ENCODE results near the gene PROSER3. TPM values are rescaled to one million over a fixed set of nuclear protein-coding genes. Genes with fewer than 3 reads are reported as not detected.
A peak's percentile ranks its signal among the peaks of the same experiment; 100 is the strongest.

PROSER3 gene
- total and polyA plus RNA-seq, 2 of the 13 experiments (the other 11 are each of a cell fraction or from before 2014, with no cell fraction given) = 5.1 to 5.7 TPM

GRCh38 chr19:35727053-35727955 lies 30.7 kb upstream of the PROSER3 start:
- intact Hi-C loops (cut with micrococcal nuclease; ENCODE audit: unreplicated experiment) = no loop called here
- Histone ChIP-seq H3K9me3 (ENCODE audit: low read length) (no peaks in the 10 kb centered on the region), H3K27ac (ENCODE audit: extremely low read length, insufficient read depth, low read length) (no peak overlapping the region), H3K9ac (ENCODE audit: insufficient read depth, low read depth, low read length) (no peak overlapping the region), H3K36me3 (replicated peaks in 1 of 2; ENCODE audit: control insufficient read depth in 1 of 2, insufficient read depth in 2 of 2, low read length in 2 of 2) (peaks cover 66 to 97% of the 10 kb centered on the region in 2 experiments), H3K27me3 (ENCODE audit: control insufficient read depth in 1 of 2, insufficient read depth in 2 of 2, low read length in 2 of 2) (no peaks in the 10 kb centered on the region), H3K4me2 (ENCODE audit: low read depth, low read length) (no peak overlapping the region), H3K4me3 (replicated peaks in 1 of 3; ENCODE audit: insufficient read depth in 1 of 3, low read depth in 2 of 3, low read length in 3 of 3) (no peak overlapping the region), H2AFZ (ENCODE audit: low read length) (no peak overlapping the region), H3K79me2 (ENCODE audit: insufficient read depth, low read length) (no peaks in the 10 kb centered on the region), H4K20me1 (ENCODE audit: insufficient read depth, low read length) (no peaks in the 10 kb centered on the region), H3K4me1 (ENCODE audit: insufficient read depth, low read length) (no peaks in the 10 kb centered on the region)
- TF ChIP-seq RBFOX2 (IDR thresholded peaks at IDR 0.05; ENCODE audit: low read depth, low read length) (peak; percentile 51; the same call in 1 of the 2 replicates), MYNN (CRISPR knock-in tag; IDR thresholded peaks at IDR 0.05; ENCODE audit: low read depth) (no peak)
- POLR2A ChIA-PET = interaction anchor here (0.5 to 1.7 kb wide), 3 partner anchors 13 to 200 kb away, joined by 3 to 8 read pairs (median 7); no protein-coding TSS in a partner anchor
- 96% methylated on average over 16 of the region's 25 CpGs for WGBS (ENCODE audit: low lambda C conversion rate)
- DNase-seq (ENCODE audit: low spot score) (no peak), ATAC-seq (no peak), FAIRE-seq (no peak)
- in situ Hi-C loops (cut with HindIII; ENCODE audit: extremely low pct_ligation_motif_present, low pct_unique_long_range_greater_than_20kb) = no loop called here
- BruUV-seq (replicated peaks) = no TSS peak
- CTCF ChIA-PET (ENCODE audit: low intra/inter-chr PET ratio, low total read pairs) = no interaction called here

GRCh38 chr19:35727956-35728706 lies 29.8 kb upstream of the PROSER3 start:
- ATAC-seq (no peak), FAIRE-seq (no peak), DNase-seq (ENCODE audit: low spot score) (no peak)
- ChIA-PET POLR2A (interaction anchor here (0.5 to 1.4 kb wide), 2 partner anchors 12 to 199 kb away, joined by 3 to 7 read pairs; no protein-coding TSS in a partner anchor), CTCF (ENCODE audit: low intra/inter-chr PET ratio, low total read pairs) (no interaction called here)
- H4K20me1 ChIP-seq (ENCODE audit: insufficient read depth, low read length) = no peaks in the 10 kb centered on the region
- BruUV-seq (replicated peaks) = no TSS peak
- no peaks in the 10 kb centered on the region for H3K4me1 ChIP-seq (ENCODE audit: insufficient read depth, low read length)
- H3K36me3 ChIP-seq (replicated peaks in 1 of 2; ENCODE audit: control insufficient read depth in 1 of 2, insufficient read depth in 2 of 2, low read length in 2 of 2) = peaks cover 61 to 95% of the 10 kb centered on the region in 2 experiments; a peak in 4 of 5 replicates
- intact Hi-C loops (cut with micrococcal nuclease; ENCODE audit: unreplicated experiment) = no loop called here
- no peak overlapping the region for H3K4me3 ChIP-seq (replicated peaks in 1 of 3; ENCODE audit: insufficient read depth in 1 of 3, low read depth in 2 of 3, low read length in 3 of 3)
- no peak overlapping the region for H3K4me2 ChIP-seq (ENCODE audit: low read depth, low read length)
- H3K27me3 ChIP-seq (ENCODE audit: control insufficient read depth in 1 of 2, insufficient read depth in 2 of 2, low read length in 2 of 2) = no peaks in the 10 kb centered on the region
- no peaks in the 10 kb centered on the region for H3K79me2 ChIP-seq (ENCODE audit: insufficient read depth, low read length)
- no peak overlapping the region for H3K27ac ChIP-seq (ENCODE audit: extremely low read length, insufficient read depth, low read length)
- in situ Hi-C loops (cut with HindIII; ENCODE audit: extremely low pct_ligation_motif_present, low pct_unique_long_range_greater_than_20kb) = no loop called here
- WGBS (ENCODE audit: low lambda C conversion rate) = 98% methylated on average over 19 of the region's 19 CpGs
- no peaks in the 10 kb centered on the region for H3K9me3 ChIP-seq (ENCODE audit: low read length)
- H2AFZ ChIP-seq (ENCODE audit: low read length) = no peak overlapping the region
- H3K9ac ChIP-seq (ENCODE audit: insufficient read depth, low read depth, low read length) = no peak overlapping the region
- no peak for TF ChIP-seq NBN (conservative IDR thresholded peaks at IDR 0.05)
- TF ChIP-seq ZNF704 (CRISPR knock-in tag; IDR thresholded peaks at IDR 0.05; ENCODE audit: borderline replicate concordance) = no peak
- no peak for TF ChIP-seq REXO4 (CRISPR knock-in tag; IDR thresholded peaks at IDR 0.05; ENCODE audit: borderline replicate concordance)
- TF ChIP-seq ZNF501 (CRISPR knock-in tag; IDR thresholded peaks at IDR 0.05) = no peak
- no peak for TF ChIP-seq SMC3 (IDR thresholded peaks at IDR 0.05; ENCODE audit: low read length)
- no peak for TF ChIP-seq ZNF740 (CRISPR knock-in tag; IDR thresholded peaks at IDR 0.05)
- TF ChIP-seq DR1 (CRISPR knock-in tag; IDR thresholded peaks at IDR 0.05) = no peak
- TF ChIP-seq NFKBIZ (CRISPR knock-in tag; IDR thresholded peaks at IDR 0.05) = no peak
- no peak for TF ChIP-seq NFYC (CRISPR knock-in tag; IDR thresholded peaks at IDR 0.05)
- no peak for TF ChIP-seq ZSCAN31 (CRISPR knock-in tag; IDR thresholded peaks at IDR 0.05; ENCODE audit: low read depth)
- TF ChIP-seq PRPF4 (IDR thresholded peaks at IDR 0.05; ENCODE audit: low read depth, low read length, poor library complexity, severe bottlenecking) = no peak

All from HepG2 (cell line).